Type B pancreatic cell (in vitro differentiated cells): ENCODE data around the gene OLFML2A. TPM values are rescaled to one million over a fixed set of nuclear protein-coding genes. Genes with fewer than 3 reads are reported as not detected.
A peak's percentile ranks its signal among the peaks of the same experiment; 100 is the strongest.

Experiments used
- DNase-seq: peaks from one replicate; pipeline ENCODE4 v3.0.0; 2021; ENCODE audit warnings: mixed read lengths; ENCODE audit not compliant: unreplicated experiment; ENCODE audit errors: extremely low spot score
- H3K27ac Mint-ChIP-seq: 2 replicates; pipeline ENCODE4 v1.8.0; 2021; ENCODE audit warnings: mild to moderate bottlenecking, mixed read lengths
- H3K27me3 Mint-ChIP-seq: 2 replicates; pipeline ENCODE4 v1.8.0; 2021; ENCODE audit warnings: mixed read lengths
- H3K36me3 Mint-ChIP-seq: 2 replicates; pipeline ENCODE4 v1.8.0; 2021; ENCODE audit warnings: mixed read lengths
- H3K4me1 Mint-ChIP-seq: one replicate; pipeline ENCODE4 v1.8.0; 2021; ENCODE audit warnings: mixed read lengths; ENCODE audit not compliant: unreplicated experiment
- H3K4me3 Mint-ChIP-seq: 2 replicates; pipeline ENCODE4 v1.8.0; 2021; ENCODE audit warnings: mild to moderate bottlenecking, mixed read lengths
- H3K9me3 Mint-ChIP-seq: 2 replicates; pipeline ENCODE4 v1.8.0; 2021; ENCODE audit warnings: mixed read lengths
- CTCF ChIP-seq: fragments of 200-600 bp; sonication (generic); conservative IDR thresholded peaks from 2 replicates; pipeline ENCODE4 v1.5.0; 2021; ENCODE audit warnings: antibody characterized with exemption, mild to moderate bottlenecking
- total RNA-seq: library from RNA; stranded (reverse); gene quantifications from 2 replicates; pipeline ENCODE4 v1.2.1, GENCODE V29; 2021; ENCODE audit warnings: low replicate concordance

The OLFML2A gene
- total RNA-seq, 1 donor from 2014 or later: 6.3 TPM

DNA sequence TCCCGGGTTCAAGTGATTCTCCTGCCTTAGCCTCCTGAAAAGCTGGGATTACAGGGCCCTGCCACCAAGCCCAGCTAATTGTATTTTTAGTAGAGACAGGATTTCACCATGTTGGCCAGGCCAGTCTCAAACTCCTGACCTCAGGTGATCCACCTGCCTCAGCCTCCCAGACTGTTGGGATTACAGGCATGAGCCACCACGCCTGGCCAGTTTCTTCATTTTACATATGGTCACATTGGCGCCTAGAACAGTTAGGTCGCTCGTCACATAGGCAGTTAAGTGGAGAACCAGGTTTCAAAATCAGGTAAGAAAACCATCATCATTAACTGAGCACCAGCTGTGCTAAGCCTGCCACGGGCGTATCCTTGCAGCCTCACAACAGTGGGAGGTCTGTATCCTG, 36.1 kb downstream of the OLFML2A start:
- no peak for DNase-seq
- no peak for TF ChIP-seq CTCF
- H3K27ac Mint-ChIP-seq: peak overlapping the region; percentile 98
- H3K4me1 Mint-ChIP-seq: peaks cover 18% of the 10 kb centered on the region
- H3K27me3 Mint-ChIP-seq: no peaks in the 10 kb centered on the region
- no peaks in the 10 kb centered on the region for H3K36me3 Mint-ChIP-seq
- no peaks in the 10 kb centered on the region for H3K9me3 Mint-ChIP-seq
- H3K4me3 Mint-ChIP-seq: peak overlapping the region; percentile 68

DNA sequence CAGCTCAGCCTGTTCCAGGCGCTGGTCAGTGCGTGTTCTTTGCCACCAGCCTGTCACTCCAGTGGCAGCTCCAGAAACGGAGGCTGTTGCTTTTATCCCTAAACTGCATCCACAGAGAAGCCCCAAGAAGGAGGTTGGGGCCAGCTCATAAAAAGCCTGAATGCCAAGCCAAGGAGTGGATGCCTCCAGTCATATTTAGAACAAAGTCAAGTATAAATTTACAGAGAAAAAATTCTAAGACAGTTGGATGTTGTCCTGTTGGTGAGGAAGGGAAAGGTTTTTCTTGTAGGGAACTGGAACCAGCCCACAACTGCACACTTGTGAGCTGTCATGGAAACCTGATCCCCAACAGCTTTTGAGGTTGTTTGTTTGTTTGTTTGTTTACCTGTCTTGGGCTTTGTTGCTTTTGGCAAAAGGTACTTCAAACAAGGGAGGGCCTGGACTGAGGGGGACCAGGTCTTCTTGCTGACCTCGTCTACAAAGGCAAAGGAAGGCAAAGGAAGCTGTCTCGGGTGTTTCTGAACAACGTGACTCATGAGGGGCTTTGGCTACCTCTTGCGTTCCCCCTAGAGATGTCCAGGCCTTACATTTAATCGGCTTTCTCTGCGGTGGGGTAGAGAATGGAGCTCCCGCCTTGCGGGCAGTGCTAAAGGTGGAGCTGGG, 36.7 kb downstream of the OLFML2A start:
- no peak overlapping the region for H3K4me3 Mint-ChIP-seq
- no peak for DNase-seq
- H3K4me1 Mint-ChIP-seq: peaks cover 24% of the 10 kb centered on the region
- H3K27ac Mint-ChIP-seq: peak overlapping the region; percentile 98
- H3K36me3 Mint-ChIP-seq: no peaks in the 10 kb centered on the region
- TF ChIP-seq CTCF: no peak
- no peaks in the 10 kb centered on the region for H3K9me3 Mint-ChIP-seq
- H3K27me3 Mint-ChIP-seq: no peaks in the 10 kb centered on the region

- H3K4me3 Mint-ChIP-seq: no peak overlapping the region
- DNase-seq: no peak
- no peaks in the 10 kb centered on the region for H3K27me3 Mint-ChIP-seq
- H3K9me3 Mint-ChIP-seq: no peaks in the 10 kb centered on the region
- peak overlapping the region; percentile 98 for H3K27ac Mint-ChIP-seq
- H3K4me1 Mint-ChIP-seq: peaks cover 24% of the 10 kb centered on the region
- TF ChIP-seq CTCF: no peak
- no peaks in the 10 kb centered on the region for H3K36me3 Mint-ChIP-seq
These were observed 37.2 kb downstream of the OLFML2A start for GRCh38 chr9:124814164-124814535.

DNA sequence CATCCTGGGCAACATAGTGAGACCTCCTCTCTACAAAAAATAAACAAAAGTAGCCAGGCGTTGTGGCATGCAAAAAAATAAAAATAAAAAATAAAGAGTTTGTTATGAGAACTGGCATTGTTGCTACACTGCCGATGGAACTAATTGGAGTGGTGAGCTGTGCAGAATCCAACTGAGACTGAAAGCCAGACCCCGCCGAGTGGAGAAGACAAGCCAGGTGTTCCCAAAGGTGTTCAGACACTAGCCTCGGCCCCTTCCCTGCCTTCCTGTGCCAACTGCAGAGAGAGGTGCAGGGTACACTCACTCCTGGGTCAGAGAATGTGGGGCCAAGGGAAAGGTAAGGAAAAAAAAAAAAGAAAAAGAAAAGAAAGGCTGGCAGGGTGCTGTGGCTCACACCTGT, 38.7 kb downstream of the OLFML2A start:
- no peak for DNase-seq
- no peak for TF ChIP-seq CTCF
- H3K27ac Mint-ChIP-seq: no peak overlapping the region
- H3K9me3 Mint-ChIP-seq: no peaks in the 10 kb centered on the region
- H3K4me1 Mint-ChIP-seq: peaks cover 20% of the 10 kb centered on the region
- H3K4me3 Mint-ChIP-seq: no peak overlapping the region
- no peaks in the 10 kb centered on the region for H3K36me3 Mint-ChIP-seq
- no peaks in the 10 kb centered on the region for H3K27me3 Mint-ChIP-seq

DNA sequence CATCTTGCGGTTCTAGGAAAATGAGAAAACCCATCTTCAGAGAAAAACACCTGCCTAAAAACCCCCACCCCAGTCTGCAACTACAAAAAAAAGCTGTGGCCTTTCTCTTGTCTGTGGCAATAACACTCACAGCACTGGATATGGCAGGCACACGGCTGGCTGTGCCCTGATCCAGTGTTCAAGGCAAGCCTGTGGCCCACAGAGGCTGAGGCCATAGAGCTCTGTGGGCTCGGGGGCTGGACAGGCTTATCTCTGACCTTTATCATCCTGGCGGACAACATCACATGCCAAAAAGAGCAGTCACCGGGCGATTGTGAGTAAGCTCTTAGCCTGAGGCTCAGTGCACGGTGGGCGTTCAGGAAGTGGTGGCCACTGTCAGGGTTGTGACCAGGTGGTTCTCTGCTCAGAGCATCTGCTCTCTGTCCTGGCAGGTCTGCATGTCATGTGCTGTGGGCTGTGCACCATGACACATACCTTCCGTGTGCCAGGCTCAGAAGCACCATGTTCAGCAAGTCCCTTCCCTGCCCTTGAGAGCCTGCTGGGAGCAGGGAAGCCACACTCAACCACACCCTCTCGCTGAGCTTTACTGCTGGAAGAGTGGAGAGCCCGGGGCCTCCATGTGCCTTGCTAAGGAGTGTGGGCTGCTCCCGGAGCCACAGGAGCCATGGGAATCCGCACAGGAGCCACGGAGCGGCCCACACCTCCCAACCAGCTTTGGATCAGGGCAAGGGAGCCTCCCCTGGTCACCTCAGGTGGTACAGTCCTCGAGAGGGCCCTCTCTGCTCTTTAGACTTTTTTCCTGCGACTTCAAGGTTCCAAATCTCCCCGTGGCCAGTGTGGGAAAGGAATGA, 41.7 kb downstream of the OLFML2A start:
- H3K4me1 Mint-ChIP-seq: peaks cover 14% of the 10 kb centered on the region
- H3K27ac Mint-ChIP-seq: peak overlapping the region; percentile 77
- no peaks in the 10 kb centered on the region for H3K27me3 Mint-ChIP-seq
- no peak for DNase-seq
- no peak overlapping the region for H3K4me3 Mint-ChIP-seq
- H3K9me3 Mint-ChIP-seq: no peaks in the 10 kb centered on the region
- no peaks in the 10 kb centered on the region for H3K36me3 Mint-ChIP-seq
- TF ChIP-seq CTCF: no peak
